Measurements from ENCODE around the gene MBOAT7.
"Not testable (repeated sequence)": the region's sequence is repeated elsewhere in the genome, so short reads cannot be mapped to it uniquely, and the experiment has no call there.

MBOAT7 gene

GRCh38 chr19:54209058-54209810 lies 19.9 kb upstream of the MBOAT7 start:
- DNase-seq, result no peak

GRCh38 chr19:54208784-54209057 lies 19.3 kb upstream of the MBOAT7 start:
- DNase-seq, result no peak

GRCh38 chr19:54207983-54208783 lies 18.8 kb upstream of the MBOAT7 start:
- peak; percentile 49 for DNase-seq

DNA sequence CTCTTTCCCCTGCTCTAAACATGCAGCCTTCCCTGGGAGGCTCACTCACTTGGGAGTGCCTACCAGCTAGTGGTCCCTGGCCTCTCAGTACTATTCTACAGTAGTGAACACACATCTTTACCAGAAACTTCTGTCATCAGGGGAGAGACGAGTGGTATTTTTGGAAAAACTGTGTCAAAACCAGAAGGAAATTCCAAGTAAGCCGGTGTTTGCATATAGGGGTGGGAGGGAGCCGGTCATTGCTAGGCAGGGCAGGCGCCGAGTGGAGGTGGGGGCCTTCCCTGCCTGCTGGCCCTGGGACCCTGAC lies 18.2 kb upstream of the MBOAT7 start:
- DNase-seq, result no peak

DNA sequence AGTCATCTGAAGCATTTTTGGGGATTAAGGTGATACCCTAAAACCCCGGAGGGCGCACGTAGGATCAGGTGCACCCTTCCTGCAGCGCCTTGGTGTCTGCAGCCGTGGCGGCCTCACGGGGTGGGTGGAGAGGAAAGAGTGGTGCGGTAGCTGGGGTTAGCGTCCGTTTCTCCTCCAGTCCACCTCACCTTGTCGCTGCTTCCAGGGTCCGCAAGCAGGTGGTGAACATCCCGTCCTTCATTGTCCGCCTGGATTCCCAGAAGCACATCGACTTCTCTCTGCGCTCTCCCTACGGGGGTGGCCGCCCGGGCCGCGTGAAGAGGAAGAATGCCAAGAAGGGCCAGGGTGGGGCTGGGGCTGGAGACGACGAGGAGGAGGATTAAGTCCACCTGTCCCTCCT lies 17.8 kb upstream of the MBOAT7 start:
- DNase-seq, result not testable (repeated sequence)

DNA sequence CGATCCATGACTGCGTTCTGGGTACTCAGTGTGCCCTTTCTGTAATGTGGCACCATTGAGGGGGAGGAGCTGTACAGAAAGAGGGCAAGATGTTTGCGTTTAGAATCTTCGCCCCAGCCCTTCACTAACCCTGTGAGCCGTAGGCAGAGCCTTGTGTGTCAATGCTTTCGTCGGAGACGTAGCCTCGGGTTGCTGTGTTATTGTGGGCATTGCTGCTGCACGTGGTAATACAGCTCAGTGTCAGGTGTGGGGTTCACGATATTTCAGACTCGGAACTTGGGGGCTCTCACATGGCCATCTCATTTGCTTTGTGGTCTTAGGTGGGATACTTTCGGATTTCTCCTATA lies 17.4 kb upstream of the MBOAT7 start:
- DNase-seq, result no peak

DNA sequence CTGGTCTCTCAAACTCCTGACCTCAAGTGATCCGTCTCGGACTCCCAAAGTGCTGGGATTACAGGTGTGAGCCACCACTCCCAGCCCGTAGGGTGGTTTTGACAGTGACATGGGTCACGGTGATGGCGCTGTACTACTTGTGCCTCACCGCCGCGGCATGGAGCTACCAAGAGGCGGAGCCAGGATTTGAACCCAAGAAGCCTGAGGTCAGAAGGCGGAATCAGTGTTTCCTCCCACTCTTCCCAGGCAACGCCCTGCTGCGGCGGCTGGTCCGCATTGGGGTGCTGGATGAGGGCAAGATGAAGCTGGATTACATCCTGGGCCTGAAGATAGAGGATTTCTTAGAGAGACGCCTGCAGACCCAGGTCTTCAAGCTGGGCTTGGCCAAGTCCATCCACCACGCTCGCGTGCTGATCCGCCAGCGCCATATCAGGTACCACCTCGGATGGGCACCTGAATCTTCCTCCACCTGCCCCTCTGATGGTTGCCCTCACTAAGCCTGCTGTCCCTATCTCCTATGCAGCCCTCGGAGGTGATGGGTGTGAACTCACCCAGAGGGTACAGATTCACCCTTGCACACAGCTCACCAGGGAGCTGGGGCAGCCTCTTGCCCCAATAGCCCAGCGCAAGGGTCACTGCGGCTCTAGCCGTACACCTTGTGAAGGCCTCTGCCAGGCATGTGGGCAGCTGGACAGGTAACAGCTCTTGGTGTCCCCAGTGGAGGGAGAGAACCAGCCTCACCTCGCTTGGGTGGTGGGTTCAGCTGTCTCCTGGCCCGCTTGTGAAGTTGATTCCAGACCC lies 16.9 kb upstream of the MBOAT7 start:
- no peak for DNase-seq

DNA sequence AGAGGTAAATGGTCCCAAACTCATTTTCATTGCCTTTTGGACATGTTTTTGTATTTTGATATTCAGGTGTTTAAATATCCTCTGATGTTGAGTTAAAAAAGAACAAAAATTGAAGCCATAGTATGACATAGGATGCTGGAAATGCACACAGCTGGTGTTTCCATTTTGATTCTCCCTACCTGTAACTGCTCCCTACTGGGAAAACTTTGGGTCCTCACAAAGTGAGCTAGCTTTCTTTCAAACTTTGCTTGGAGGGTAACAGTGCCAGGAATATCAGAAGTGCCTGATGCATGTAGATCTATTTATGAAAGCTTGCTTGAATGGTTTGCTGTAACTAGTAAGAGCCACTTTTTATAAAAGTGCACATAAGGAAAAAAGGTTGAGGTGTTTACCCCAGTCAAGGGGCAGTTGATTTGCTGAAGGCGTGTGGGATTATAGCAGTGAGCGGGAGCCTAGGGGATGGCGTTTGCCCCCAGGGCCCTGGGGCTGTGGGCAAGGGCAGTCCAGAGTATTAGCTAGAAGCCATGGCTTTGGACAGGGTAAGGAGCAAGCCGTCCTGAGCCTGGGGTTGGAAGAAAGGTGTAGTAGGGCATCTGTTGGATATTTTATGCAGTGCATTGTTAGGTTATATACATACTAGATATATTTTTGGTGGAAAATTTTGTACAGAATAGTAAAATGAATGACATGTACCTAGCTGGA lies 15.5 kb upstream of the MBOAT7 start:
- DNase-seq, result no peak

- no peak for DNase-seq
These were observed 13.8 kb upstream of the MBOAT7 start for GRCh38 chr19:54203151-54203611.

GRCh38 chr19:54201980-54202379 lies 12.6 kb upstream of the MBOAT7 start:
- no peak for DNase-seq

GRCh38 chr19:54201172-54201701 lies 11.9 kb upstream of the MBOAT7 start:
- no peak for DNase-seq

DNA sequence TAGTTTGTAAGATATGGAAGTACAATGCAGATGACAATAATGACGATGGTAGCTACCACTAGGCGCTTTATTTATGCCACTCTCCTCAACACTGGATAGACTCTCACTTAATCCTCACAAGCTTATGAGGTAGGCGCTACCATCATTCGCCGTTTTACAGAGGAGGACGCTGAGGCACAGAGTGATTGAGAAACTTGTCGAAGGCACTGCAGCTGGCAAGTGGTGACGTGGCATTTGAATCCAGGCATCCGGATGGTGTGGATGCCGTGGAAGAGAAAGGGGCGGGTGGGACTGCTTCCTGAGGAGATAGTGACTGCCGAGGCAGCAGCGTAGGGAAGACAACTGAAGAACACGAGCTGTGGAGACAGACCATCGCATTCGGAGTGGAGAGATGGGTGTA lies 10.0 kb upstream of the MBOAT7 start:
- DNase-seq, result no peak

DNA sequence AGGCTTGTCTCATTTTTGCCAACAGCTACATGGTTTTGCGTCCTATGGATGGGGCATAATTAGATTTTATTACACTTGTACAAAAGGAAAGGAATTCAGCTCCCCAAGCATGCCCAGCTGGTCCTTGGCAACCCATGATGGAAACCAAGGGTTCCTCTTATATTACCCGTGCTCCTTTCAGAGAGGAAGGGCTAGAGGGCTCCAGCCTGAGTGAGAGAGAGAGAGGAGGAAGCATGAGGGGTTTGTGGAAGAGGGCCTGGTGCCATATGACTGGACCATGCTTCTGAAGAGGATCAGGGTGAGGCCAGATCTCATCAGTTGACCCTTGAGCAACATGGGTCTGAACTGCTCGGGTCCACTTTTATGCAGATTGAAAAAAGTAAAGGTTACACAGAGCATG lies 7.7 kb upstream of the MBOAT7 start:
- no peak for DNase-seq

GRCh38 chr19:54196536-54196935 lies 7.2 kb upstream of the MBOAT7 start:
- DNase-seq, result no peak

- DNase-seq, result not testable (repeated sequence)
These were observed 5.1 kb upstream of the MBOAT7 start for GRCh38 chr19:54194463-54194862.

DNA sequence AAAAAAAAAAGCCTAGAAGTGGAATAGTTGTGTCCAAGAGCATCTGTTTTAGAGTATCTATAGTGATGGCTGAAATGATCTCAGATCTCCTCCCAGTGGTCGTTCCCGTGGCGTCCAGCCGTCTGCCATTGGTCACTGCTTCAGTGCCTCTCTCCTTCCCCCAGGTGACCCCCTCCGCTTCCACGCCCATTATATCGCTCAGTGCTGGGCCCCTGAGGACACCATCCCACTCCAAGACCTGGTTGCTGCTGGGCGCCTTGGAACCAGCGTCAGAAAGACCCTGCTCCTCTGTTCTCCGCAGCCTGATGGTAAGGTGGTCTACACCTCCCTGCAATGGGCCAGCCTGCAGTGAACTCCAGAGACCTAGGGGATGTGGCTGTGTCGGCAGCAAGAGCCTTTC lies 3.6 kb upstream of the MBOAT7 start:
- DNase-seq, result no peak

DNA sequence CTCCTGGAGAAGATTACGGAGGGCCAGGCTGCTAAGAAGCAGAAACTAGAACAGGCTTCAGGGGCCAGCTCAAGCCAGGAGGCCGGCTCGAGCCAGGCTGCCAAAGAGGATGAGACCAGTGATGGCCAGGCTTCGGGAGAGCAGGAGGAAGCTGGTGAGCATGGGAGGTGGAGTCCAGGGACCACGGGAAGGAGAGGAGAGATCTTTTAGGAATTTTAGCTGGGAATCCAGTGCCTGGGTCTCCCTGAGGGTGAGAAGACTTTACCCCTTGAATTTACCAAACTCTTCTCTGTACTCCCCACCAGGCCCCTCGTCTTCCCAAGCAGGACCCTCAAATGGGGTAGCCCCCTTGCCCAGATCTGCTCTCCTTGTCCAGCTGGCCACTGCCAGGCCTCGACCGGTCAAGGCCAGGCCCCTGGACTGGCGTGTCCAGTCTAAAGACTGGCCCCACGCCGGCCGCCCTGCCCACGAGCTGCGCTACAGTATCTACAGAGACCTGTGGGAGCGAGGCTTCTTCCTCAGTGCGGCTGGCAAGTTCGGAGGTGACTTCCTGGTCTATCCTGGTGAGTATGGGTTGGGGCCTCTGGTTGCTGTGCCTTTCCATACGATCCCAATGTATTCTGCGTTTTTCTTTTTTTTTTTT lies 2.6 kb upstream of the MBOAT7 start:
- no peak for DNase-seq

GRCh38 chr19:54191011-54191810 lies 1.8 kb upstream of the MBOAT7 start, which contains the start of gene TSEN34:
Gene TSEN34, plus strand, starts transcription at chr19:54191308. Its CDS starts 57 bp downstream, at chr19:54191365.
- DNase-seq, result peak; percentile 82

DNA sequence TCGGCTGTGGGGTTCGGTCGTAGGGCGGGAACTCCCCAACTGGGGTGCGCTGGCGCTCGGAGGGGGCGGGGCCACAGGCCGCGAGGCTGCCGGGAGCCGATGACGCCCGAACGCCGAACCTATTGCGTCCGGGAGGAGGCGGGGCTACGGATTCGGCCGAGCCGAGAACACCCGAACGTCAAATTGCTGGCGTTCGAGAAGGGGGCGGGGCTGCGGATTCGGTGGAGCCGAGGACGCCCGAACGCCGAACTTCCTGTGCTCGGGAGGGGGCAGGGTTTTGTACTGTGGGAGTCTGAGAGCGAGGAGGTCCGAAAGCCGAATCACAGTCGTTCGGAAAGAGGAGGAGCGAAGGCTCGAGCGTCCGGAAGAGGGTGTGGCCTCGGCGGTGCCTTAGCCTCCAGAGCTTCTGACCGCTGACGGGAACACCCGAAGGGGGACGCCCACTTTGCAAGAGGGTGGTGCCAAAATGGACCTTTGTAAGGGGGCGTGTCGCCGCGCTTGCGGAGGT lies 1.2 kb upstream of the MBOAT7 start:
- peak; percentile 99 for DNase-seq

- DNase-seq, result peak; percentile 100
These were observed 539 bp upstream of the MBOAT7 start for GRCh38 chr19:54189735-54190502.
